Brain microvascular endothelial cell (primary cell): ENCODE results near the gene LCN15.
A peak's percentile ranks its signal among the peaks of the same experiment; 100 is the strongest.

ENCODE experiments used
- DNase-seq: peaks from one replicate; pipeline ENCODE4 v3.0.0-alpha.2; 2020
- H3K27ac ChIP-seq: fragments of 250-450 bp; sonication (Bioruptor Pico); 2 replicates; pipeline ENCODE4 v1.5.1; 2020; ENCODE audit warnings: mild to moderate bottlenecking, moderate library complexity
- H3K27me3 ChIP-seq: fragments of 250-450 bp; sonication (Bioruptor Pico); replicated peaks from 2 replicates; pipeline ENCODE4 v1.5.1; 2020; ENCODE audit warnings: mild to moderate bottlenecking
- H3K36me3 ChIP-seq: fragments of 250-450 bp; sonication (Bioruptor Pico); replicated peaks from 2 replicates; pipeline ENCODE4 v1.5.1; 2020; ENCODE audit warnings: mild to moderate bottlenecking
- H3K4me3 ChIP-seq: 2 replicates; pipeline ENCODE4 v1.5.1; 2011; ENCODE audit warnings: low read depth, mild to moderate bottlenecking, control low read depth, low read length, moderate library complexity
- CTCF ChIP-seq: IDR thresholded peaks from 2 replicates; pipeline ENCODE4 v1.5.1; 2011; ENCODE audit warnings: low read depth, mild to moderate bottlenecking, moderate library complexity, low read length, control low read depth, inconsistent platforms; ENCODE audit errors: missing control alignments
- in situ Hi-C: cut with HindIII; loops from 2 replicates; pipeline ENCODE4 v1.10.0; 2017; ENCODE audit warnings: low sequenced_read_pairs, low pct_ligation_motif_present

LCN15 gene

GRCh38 chr9:136764301-136764891 is at the start of gene LCN15:
Gene LCN15, minus strand, starts transcription at chr9:136764518. Its CDS starts 30 bp downstream, at chr9:136764488.
- no peaks in the 10 kb centered on the region for H3K36me3 ChIP-seq
- no peak for TF ChIP-seq CTCF
- H3K4me3 ChIP-seq = no peak within 1 kb of the TSS
- DNase-seq = no peak
- no peaks in the 10 kb centered on the region for H3K27me3 ChIP-seq
- H3K27ac ChIP-seq = no peak within 1 kb of the TSS
- in situ Hi-C loops = no loop called here

GRCh38 chr9:136808806-136809158 is 44.5 kb upstream of the LCN15 start:
- TF ChIP-seq CTCF = no peak
- in situ Hi-C loops = loop anchor here (25.0 kb wide), 1 partner anchor 229 kb away; the partner anchor contains the start of genes ABCA2, FUT7 and NPDC1
- DNase-seq = no peak
- H3K36me3 ChIP-seq = no peaks in the 10 kb centered on the region
- no peaks in the 10 kb centered on the region for H3K27me3 ChIP-seq
- peak overlapping the region; percentile 11 for H3K27ac ChIP-seq
- peak overlapping the region; percentile 81 for H3K4me3 ChIP-seq

GRCh38 chr9:136808075-136808805 is 43.9 kb upstream of the LCN15 start:
- no peak for DNase-seq
- Histone ChIP-seq H3K27me3 (no peaks in the 10 kb centered on the region), H3K27ac (peak overlapping the region; percentile 11), H3K4me3 (peak overlapping the region; percentile 81), H3K36me3 (no peaks in the 10 kb centered on the region)
- no peak for TF ChIP-seq CTCF
- in situ Hi-C loops = loop anchor here (25.0 kb wide), 1 partner anchor 229 kb away; the partner anchor contains the start of genes ABCA2, FUT7 and NPDC1

- no peak for TF ChIP-seq CTCF
- in situ Hi-C loops = loop anchor here (25.0 kb wide), 1 partner anchor 230 kb away; the partner anchor contains the start of genes ABCA2, FUT7 and NPDC1
- no peaks in the 10 kb centered on the region for H3K27me3 ChIP-seq
- H3K36me3 ChIP-seq = no peaks in the 10 kb centered on the region
- peak; percentile 35 for DNase-seq
- peak within 1 kb of the TSS; percentile 81 for H3K4me3 ChIP-seq
- peak within 1 kb of the TSS; percentile 11 for H3K27ac ChIP-seq
These were observed 43.2 kb upstream of the LCN15 start, which contains the start of gene RABL6 for GRCh38 chr9:136807281-136808074. Gene RABL6, plus strand, starts transcription at chr9:136807948. Its CDS starts 249 bp downstream, at chr9:136808197.

- H3K27ac ChIP-seq = no peak overlapping the region
- in situ Hi-C loops = loop anchor here (25.0 kb wide), 1 partner anchor 231 kb away; the partner anchor contains the start of genes ABCA2, FUT7 and NPDC1
These were observed 42.4 kb upstream of the LCN15 start for GRCh38 chr9:136806631-136807201.

More at GRCh38 chr9:136806631-136807201, 42.4 kb upstream of the LCN15 start:
- DNase-seq = no peak
- Histone ChIP-seq H3K4me3 (peak overlapping the region; percentile 81), H3K36me3 (no peaks in the 10 kb centered on the region), H3K27me3 (no peaks in the 10 kb centered on the region)
- TF ChIP-seq CTCF = no peak
